Mammary epithelial cell (primary cell): ENCODE measurements around the gene GALP.

Experiments used
- CTCF ChIP-seq, 2 donors: IDR thresholded peaks in 1 of 2; conservative IDR thresholded peaks in 1 of 2; 2 replicates each; pipeline ENCODE4 v1.5.1; 2011 to 2012; ENCODE audit warnings: inconsistent platforms in 2 of 2, low read length in 2 of 2, mild to moderate bottlenecking in 2 of 2, control low read depth in 1 of 2, low read depth in 1 of 2; ENCODE audit not compliant: insufficient read depth in 1 of 2; ENCODE audit errors: extremely low read depth in 1 of 2
- EZH2 ChIP-seq: IDR thresholded peaks from 2 replicates; pipeline ENCODE4 v1.6.1; 2012; ENCODE audit warnings: low read length, inconsistent platforms, borderline replicate concordance

DNA sequence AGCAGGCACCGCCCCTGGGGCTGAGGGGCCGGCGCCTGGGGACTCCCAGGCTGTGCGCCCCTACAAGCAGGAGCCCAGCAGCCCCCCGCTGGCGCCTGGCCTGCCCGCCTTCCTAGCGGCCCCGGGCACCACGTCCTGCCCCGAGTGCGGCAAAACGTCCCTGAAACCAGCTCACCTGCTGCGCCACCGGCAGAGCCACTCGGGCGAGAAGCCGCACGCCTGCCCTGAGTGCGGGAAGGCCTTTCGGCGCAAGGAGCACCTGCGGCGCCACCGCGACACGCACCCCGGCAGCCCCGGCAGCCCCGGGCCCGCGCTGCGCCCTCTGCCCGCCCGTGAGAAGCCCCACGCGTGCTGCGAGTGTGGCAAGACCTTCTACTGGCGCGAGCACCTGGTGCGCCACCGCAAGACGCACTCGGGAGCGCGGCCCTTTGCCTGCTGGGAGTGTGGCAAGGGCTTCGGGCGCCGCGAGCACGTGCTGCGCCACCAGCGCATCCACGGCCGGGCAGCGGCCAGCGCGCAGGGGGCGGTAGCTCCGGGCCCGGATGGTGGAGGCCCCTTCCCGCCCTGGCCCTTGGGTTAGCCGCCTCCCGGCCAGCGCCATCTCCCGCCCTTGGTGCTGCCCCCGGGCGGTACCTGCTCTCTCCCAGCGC lies 16.1 kb upstream of the GALP start:
- TF ChIP-seq CTCF (conservative IDR thresholded peaks at IDR 0.05 in 1 of 2, IDR thresholded peaks at IDR 0.05 in 1 of 2; ENCODE audit: extremely low read depth in 1 of 2, insufficient read depth in 1 of 2, low read depth in 1 of 2, low read length in 2 of 2) (no peak), EZH2 (no peak)
